ENCODE measurements around the gene STPG1. TPM values are rescaled to one million over a fixed set of nuclear protein-coding genes. Genes with fewer than 3 reads are reported as not detected.

Gene STPG1
- total and polyA plus RNA-seq, 9 of the 15 experiments (the other 6 are each of a cell fraction or from before 2014, with no cell fraction given): 5.0 to 11.9 (median 8.3) TPM

DNA sequence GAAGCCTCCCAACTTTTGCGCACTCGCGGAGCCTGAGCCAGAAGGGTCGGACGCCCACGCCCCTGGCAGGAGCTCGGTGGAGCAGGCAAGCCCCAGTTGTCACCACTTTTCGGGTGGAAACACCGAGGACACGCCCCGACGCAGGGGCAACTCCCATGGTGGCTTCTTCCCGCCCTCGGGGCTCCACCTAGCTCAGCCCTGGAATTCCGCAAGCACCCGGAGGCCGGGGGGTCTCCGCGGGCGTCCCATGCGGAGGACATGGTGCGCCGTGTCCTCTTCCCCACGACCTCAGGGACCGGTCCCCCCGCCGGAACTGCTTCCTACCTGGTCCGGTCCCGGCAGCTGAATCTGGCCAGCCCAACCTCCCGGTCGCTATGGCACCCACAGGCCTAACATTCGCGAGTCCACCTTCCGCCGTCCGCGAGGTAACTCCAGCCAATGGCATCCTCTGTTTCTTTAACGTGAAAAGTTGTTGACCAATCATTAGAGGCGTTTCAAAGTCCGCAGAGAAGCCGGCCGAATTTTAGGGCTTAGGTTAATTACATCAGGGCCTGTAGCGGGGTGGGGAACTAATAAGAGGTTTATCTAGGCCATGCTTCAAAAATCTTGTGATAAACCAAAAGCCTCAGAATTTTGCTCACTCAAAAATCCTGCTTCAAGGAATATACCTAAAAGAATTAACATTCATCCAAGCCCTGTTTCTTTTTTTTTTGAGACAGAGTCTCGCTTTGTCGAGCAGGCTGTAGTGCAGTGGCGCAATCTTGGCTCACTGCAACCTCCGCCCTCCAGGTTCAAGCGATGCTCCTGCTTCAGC lies at the start of gene STPG1 (continued):
- TF ChIP-seq, protein P1, sequence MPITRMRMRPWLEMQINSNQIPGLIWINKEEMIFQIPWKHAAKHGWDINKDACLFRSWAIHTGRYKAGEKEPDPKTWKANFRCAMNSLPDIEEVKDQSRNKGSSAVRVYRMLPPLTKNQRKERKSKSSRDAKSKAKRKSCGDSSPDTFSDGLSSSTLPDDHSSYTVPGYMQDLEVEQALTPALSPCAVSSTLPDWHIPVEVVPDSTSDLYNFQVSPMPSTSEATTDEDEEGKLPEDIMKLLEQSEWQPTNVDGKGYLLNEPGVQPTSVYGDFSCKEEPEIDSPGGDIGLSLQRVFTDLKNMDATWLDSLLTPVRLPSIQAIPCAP (CRISPR knock-in tag; IDR thresholded peaks at IDR 0.05; ENCODE audit: borderline replicate concordance): no peak
- TF ChIP-seq MXI1 (IDR thresholded peaks at IDR 0.05; ENCODE audit: low read depth, low read length) (peak; percentile 87), COPS2 (conservative IDR thresholded peaks at IDR 0.05) (no peak), DACH1 (IDR thresholded peaks at IDR 0.05; ENCODE audit: partially characterized antibody) (peak; percentile 41), JUNB (CRISPR knock-in tag; conservative IDR thresholded peaks at IDR 0.05) (no peak), ZSCAN29 (IDR thresholded peaks at IDR 0.05) (no peak), NEUROD1 (IDR thresholded peaks at IDR 0.05; ENCODE audit: borderline replicate concordance, low read depth, low read length, partially characterized antibody) (peak; percentile 70), ZNF79 (CRISPR knock-in tag; IDR thresholded peaks at IDR 0.05; ENCODE audit: low read depth) (no peak), ZFPM2 (CRISPR knock-in tag; IDR thresholded peaks at IDR 0.05) (0 out of 2 replicates have a peak, but pooled peaks have one; percentile 83)
- TF ChIP-seq, protein P2, sequence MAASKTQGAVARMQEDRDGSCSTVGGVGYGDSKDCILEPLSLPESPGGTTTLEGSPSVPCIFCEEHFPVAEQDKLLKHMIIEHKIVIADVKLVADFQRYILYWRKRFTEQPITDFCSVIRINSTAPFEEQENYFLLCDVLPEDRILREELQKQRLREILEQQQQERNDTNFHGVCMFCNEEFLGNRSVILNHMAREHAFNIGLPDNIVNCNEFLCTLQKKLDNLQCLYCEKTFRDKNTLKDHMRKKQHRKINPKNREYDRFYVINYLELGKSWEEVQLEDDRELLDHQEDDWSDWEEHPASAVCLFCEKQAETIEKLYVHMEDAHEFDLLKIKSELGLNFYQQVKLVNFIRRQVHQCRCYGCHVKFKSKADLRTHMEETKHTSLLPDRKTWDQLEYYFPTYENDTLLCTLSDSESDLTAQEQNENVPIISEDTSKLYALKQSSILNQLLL (CRISPR knock-in tag; IDR thresholded peaks at IDR 0.05; ENCODE audit: borderline replicate concordance): no peak
- TF ChIP-seq, protein P3, sequence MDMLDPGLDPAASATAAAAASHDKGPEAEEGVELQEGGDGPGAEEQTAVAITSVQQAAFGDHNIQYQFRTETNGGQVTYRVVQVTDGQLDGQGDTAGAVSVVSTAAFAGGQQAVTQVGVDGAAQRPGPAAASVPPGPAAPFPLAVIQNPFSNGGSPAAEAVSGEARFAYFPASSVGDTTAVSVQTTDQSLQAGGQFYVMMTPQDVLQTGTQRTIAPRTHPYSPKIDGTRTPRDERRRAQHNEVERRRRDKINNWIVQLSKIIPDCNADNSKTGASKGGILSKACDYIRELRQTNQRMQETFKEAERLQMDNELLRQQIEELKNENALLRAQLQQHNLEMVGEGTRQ (CRISPR knock-in tag; IDR thresholded peaks at IDR 0.05): no peak
- TF ChIP-seq, protein P4, sequence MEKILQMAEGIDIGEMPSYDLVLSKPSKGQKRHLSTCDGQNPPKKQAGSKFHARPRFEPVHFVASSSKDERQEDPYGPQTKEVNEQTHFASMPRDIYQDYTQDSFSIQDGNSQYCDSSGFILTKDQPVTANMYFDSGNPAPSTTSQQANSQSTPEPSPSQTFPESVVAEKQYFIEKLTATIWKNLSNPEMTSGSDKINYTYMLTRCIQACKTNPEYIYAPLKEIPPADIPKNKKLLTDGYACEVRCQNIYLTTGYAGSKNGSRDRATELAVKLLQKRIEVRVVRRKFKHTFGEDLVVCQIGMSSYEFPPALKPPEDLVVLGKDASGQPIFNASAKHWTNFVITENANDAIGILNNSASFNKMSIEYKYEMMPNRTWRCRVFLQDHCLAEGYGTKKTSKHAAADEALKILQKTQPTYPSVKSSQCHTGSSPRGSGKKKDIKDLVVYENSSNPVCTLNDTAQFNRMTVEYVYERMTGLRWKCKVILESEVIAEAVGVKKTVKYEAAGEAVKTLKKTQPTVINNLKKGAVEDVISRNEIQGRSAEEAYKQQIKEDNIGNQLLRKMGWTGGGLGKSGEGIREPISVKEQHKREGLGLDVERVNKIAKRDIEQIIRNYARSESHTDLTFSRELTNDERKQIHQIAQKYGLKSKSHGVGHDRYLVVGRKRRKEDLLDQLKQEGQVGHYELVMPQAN (IDR thresholded peaks at IDR 0.05; ENCODE audit: borderline replicate concordance): peak; percentile 72
- TF ChIP-seq, protein P5, sequence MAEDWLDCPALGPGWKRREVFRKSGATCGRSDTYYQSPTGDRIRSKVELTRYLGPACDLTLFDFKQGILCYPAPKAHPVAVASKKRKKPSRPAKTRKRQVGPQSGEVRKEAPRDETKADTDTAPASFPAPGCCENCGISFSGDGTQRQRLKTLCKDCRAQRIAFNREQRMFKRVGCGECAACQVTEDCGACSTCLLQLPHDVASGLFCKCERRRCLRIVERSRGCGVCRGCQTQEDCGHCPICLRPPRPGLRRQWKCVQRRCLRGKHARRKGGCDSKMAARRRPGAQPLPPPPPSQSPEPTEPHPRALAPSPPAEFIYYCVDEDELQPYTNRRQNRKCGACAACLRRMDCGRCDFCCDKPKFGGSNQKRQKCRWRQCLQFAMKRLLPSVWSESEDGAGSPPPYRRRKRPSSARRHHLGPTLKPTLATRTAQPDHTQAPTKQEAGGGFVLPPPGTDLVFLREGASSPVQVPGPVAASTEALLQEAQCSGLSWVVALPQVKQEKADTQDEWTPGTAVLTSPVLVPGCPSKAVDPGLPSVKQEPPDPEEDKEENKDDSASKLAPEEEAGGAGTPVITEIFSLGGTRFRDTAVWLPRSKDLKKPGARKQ (CRISPR knock-in tag; IDR thresholded peaks at IDR 0.05): 0 out of 2 replicates have a peak, but pooled peaks have one; percentile 86
- TF ChIP-seq, protein P6, sequence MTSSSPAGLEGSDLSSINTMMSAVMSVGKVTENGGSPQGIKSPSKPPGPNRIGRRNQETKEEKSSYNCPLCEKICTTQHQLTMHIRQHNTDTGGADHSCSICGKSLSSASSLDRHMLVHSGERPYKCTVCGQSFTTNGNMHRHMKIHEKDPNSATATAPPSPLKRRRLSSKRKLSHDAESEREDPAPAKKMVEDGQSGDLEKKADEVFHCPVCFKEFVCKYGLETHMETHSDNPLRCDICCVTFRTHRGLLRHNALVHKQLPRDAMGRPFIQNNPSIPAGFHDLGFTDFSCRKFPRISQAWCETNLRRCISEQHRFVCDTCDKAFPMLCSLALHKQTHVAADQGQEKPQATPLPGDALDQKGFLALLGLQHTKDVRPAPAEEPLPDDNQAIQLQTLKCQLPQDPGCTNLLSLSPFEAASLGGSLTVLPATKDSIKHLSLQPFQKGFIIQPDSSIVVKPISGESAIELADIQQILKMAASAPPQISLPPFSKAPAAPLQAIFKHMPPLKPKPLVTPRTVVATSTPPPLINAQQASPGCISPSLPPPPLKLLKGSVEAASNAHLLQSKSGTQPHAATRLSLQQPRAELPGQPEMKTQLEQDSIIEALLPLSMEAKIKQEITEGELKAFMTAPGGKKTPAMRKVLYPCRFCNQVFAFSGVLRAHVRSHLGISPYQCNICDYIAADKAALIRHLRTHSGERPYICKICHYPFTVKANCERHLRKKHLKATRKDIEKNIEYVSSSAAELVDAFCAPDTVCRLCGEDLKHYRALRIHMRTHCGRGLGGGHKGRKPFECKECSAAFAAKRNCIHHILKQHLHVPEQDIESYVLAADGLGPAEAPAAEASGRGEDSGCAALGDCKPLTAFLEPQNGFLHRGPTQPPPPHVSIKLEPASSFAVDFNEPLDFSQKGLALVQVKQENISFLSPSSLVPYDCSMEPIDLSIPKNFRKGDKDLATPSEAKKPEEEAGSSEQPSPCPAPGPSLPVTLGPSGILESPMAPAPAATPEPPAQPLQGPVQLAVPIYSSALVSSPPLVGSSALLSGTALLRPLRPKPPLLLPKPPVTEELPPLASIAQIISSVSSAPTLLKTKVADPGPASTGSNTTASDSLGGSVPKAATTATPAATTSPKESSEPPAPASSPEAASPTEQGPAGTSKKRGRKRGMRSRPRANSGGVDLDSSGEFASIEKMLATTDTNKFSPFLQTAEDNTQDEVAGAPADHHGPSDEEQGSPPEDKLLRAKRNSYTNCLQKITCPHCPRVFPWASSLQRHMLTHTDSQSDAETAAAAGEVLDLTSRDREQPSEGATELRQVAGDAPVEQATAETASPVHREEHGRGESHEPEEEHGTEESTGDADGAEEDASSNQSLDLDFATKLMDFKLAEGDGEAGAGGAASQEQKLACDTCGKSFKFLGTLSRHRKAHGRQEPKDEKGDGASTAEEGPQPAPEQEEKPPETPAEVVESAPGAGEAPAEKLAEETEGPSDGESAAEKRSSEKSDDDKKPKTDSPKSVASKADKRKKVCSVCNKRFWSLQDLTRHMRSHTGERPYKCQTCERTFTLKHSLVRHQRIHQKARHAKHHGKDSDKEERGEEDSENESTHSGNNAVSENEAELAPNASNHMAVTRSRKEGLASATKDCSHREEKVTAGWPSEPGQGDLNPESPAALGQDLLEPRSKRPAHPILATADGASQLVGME (CRISPR knock-in tag; IDR thresholded peaks at IDR 0.05): no peak
